DOHH2 (cell line): Measurements from ENCODE around the gene ILKAP.
"Not testable (repeated sequence)": the region's sequence is repeated elsewhere in the genome, so short reads cannot be mapped to it uniquely, and the experiment has no call there.

Source experiments
- H3F3A ChIP-seq: fragments of 200-600 bp; sonication (generic), shearing (Covaris generic); 2 replicates; pipeline ENCODE4 v1.6.0; 2016; ENCODE audit warnings: antibody characterized with exemption, mild to moderate bottlenecking; ENCODE audit not compliant: control insufficient read depth, insufficient read depth
- H3K27ac ChIP-seq: fragments of 200-600 bp; sonication (generic); 2 replicates; pipeline ENCODE4 v1.5.1; 2014; ENCODE audit warnings: low read depth, mild to moderate bottlenecking, low read length, moderate library complexity
- H3K27me3 ChIP-seq: fragments of 200-600 bp; sonication (generic); 2 replicates; pipeline ENCODE4 v1.6.1; 2014; ENCODE audit warnings: mild to moderate bottlenecking, low read length, mixed read lengths; ENCODE audit not compliant: control insufficient read depth
- H3K36me3 ChIP-seq: fragments of 200-600 bp; sonication (generic); 2 replicates; pipeline ENCODE4 v1.6.1; 2014; ENCODE audit warnings: mild to moderate bottlenecking, low read length, moderate library complexity, mixed read lengths; ENCODE audit not compliant: control insufficient read depth
- H3K4me1 ChIP-seq: fragments of 200-600 bp; sonication (generic); 2 replicates; pipeline ENCODE4 v1.6.1; 2014; ENCODE audit warnings: mild to moderate bottlenecking, low read length, mixed read lengths; ENCODE audit not compliant: control insufficient read depth
- H3K4me2 ChIP-seq: fragments of 200-600 bp; sonication (generic); 2 replicates; pipeline ENCODE4 v1.6.0; 2014; ENCODE audit warnings: mild to moderate bottlenecking, low read length, moderate library complexity
- H3K4me3 ChIP-seq: fragments of 200-600 bp; sonication (generic); 2 replicates; pipeline ENCODE4 v1.5.1; 2014; ENCODE audit warnings: mild to moderate bottlenecking, low read length, mixed read lengths
- H3K79me2 ChIP-seq: fragments of 200-600 bp; sonication (generic); 2 replicates; pipeline ENCODE4 v1.6.1; 2014; ENCODE audit warnings: mild to moderate bottlenecking, low read length, mixed read lengths; ENCODE audit not compliant: control insufficient read depth
- H3K9me2 ChIP-seq: fragments of 200-600 bp; sonication (generic); replicated peaks from 2 replicates; pipeline ENCODE4 v1.6.1; 2014; ENCODE audit warnings: mild to moderate bottlenecking, low read length, mixed read lengths; ENCODE audit not compliant: control insufficient read depth
- H3K9me3 ChIP-seq: fragments of 200-600 bp; sonication (generic); 2 replicates; pipeline ENCODE4 v1.6.1; 2014; ENCODE audit warnings: antibody characterized with exemption, low read length, mixed read lengths; ENCODE audit not compliant: control insufficient read depth, insufficient read depth
- H4K20me1 ChIP-seq: fragments of 200-600 bp; sonication (generic); 2 replicates; pipeline ENCODE4 v1.6.0; 2014; ENCODE audit warnings: low read depth, mild to moderate bottlenecking, antibody characterized with exemption, low read length, moderate library complexity; ENCODE audit not compliant: control insufficient read depth, insufficient read depth
- EZH2phosphoT487 ChIP-seq: fragments of 200-600 bp; sonication (generic); IDR thresholded peaks from 2 replicates; pipeline ENCODE4 v1.6.1; 2017; ENCODE audit warnings: borderline replicate concordance, mild to moderate bottlenecking, antibody characterized with exemption, low read length, moderate library complexity, mixed read lengths
- TF ChIP-seq, protein P1 (sequence below): fragments of 200-600 bp; sonication (generic); IDR thresholded peaks from one replicate; pipeline ENCODE4 v1.5.1; 2014; ENCODE audit warnings: antibody characterized with exemption, mild to moderate bottlenecking, low read depth, low read length; ENCODE audit not compliant: poor library complexity, severe bottlenecking

The ILKAP gene

DNA sequence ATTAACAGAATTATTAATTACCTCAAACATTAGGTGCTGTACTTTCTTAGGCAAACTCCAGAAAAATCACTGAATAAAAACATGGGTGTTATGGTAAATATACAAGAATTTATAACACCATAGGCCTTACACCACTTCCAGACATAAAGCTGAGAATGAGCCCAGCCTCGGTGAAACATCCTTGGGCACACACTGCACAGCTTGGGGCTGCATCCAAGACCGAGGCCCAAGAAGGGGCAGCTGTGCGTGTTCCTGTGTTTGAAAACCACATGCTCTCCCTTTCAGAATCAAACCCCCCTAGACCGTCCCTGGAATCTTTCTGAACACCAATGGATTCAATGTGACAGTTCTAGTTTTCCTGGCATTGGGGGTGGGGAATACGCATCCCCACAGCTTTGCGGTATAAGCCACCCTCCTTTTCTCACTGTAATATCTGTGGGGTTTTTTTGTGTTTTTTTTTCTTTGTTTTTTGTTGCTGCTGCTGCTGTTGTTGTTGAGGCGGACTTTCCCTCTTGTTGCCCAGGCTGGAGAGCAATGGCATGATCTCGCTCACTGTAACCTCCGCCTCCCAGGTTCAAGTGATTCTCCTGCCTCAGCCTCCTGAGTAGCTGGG, 31.8 kb downstream of the ILKAP start:
- peaks cover 75% of the 10 kb centered on the region for H3K36me3 ChIP-seq

DNA sequence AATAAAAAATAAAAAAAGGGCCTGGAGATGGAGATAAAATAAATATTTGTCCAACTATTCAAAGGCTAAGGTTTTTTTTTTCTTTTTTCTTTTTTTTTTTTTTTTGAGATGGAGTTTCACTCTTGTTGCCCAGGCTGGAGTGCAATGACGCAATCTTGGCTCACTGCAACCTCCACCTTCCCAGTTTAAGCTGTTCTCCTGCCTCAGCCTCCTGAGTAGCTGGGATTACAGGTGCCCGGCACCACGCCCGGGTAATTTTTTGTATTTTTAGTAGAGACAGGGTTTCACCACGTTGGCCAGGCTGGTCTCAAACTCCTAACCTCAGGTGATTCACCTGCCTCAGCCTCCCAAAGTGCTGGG, 32.4 kb downstream of the ILKAP start:
- not testable (repeated sequence) for H3K4me2 ChIP-seq
- peaks cover 71% of the 10 kb centered on the region for H3K36me3 ChIP-seq

More for the DNA sequence above, 31.8 kb downstream of the ILKAP start:
- H3K9me3 ChIP-seq, result no peaks in the 10 kb centered on the region
- H3K4me1 ChIP-seq, result no peaks in the 10 kb centered on the region
- peaks cover 14% of the 10 kb centered on the region; the same call in 1 of the 2 replicates for H3F3A ChIP-seq
- no peak overlapping the region for H3K27ac ChIP-seq
- TF ChIP-seq, protein P1, sequence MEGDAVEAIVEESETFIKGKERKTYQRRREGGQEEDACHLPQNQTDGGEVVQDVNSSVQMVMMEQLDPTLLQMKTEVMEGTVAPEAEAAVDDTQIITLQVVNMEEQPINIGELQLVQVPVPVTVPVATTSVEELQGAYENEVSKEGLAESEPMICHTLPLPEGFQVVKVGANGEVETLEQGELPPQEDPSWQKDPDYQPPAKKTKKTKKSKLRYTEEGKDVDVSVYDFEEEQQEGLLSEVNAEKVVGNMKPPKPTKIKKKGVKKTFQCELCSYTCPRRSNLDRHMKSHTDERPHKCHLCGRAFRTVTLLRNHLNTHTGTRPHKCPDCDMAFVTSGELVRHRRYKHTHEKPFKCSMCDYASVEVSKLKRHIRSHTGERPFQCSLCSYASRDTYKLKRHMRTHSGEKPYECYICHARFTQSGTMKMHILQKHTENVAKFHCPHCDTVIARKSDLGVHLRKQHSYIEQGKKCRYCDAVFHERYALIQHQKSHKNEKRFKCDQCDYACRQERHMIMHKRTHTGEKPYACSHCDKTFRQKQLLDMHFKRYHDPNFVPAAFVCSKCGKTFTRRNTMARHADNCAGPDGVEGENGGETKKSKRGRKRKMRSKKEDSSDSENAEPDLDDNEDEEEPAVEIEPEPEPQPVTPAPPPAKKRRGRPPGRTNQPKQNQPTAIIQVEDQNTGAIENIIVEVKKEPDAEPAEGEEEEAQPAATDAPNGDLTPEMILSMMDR, result no peak
- no peak for TF ChIP-seq EZH2phosphoT487
- H4K20me1 ChIP-seq, result no peaks in the 10 kb centered on the region
- no peaks in the 10 kb centered on the region for H3K9me2 ChIP-seq
- H3K79me2 ChIP-seq, result no peaks in the 10 kb centered on the region
- no peak overlapping the region for H3K4me2 ChIP-seq
- H3K4me3 ChIP-seq, result no peak overlapping the region
- H3K27me3 ChIP-seq, result no peaks in the 10 kb centered on the region

DNA sequence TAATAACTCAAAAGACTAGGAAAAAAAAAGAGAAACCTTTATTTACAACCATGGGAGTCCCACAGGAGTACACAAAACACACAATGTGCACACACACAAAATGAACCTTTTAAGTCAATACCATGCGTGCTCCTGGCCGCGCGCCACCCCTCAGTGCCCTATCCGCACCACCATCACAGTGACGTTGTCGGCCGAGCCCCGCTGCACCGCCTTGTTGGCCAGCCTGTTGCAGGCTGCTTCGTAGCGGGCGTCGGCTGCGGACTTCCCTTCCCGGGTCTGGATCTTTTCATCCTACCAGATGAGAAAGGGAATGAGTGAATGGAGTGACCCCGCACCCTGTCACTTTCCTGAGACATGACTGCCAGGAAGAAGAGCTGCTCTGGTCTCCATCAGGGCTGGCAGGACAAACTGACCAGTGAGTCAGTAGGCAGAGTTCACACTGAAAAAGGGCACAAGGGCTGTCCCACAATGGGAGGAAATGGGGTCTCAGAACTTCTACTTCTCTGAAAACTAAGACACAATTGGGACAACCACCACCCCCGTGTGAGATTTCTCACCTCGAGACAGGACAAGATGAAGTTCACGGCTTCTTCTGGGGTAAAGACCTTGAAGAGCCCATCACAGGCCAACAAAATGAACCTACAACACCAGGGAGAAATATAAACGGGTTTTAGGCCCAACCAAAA, 33.0 kb downstream of the ILKAP start:
- Histone ChIP-seq H3K4me1 (no peaks in the 10 kb centered on the region), H3K36me3 (peaks cover 68% of the 10 kb centered on the region), H3K27ac (no peak overlapping the region)

More for the DNA sequence above, 32.4 kb downstream of the ILKAP start:
- not testable (repeated sequence) for H3K4me3 ChIP-seq, H3K9me2 ChIP-seq, H3K27ac ChIP-seq, H3K9me3 ChIP-seq, H3K79me2 ChIP-seq, H4K20me1 ChIP-seq, H3K27me3 ChIP-seq, H3K4me1 ChIP-seq
- H3F3A ChIP-seq, result peaks cover 14% of the 10 kb centered on the region; the same call in 1 of the 2 replicates

More for the DNA sequence above, 33.0 kb downstream of the ILKAP start:
- TF ChIP-seq EZH2phosphoT487, result no peak
- TF ChIP-seq, protein P1, result no peak
- Histone ChIP-seq H3K4me3 (no peak overlapping the region), H3K9me2 (no peaks in the 10 kb centered on the region), H3F3A (peaks cover 14% of the 10 kb centered on the region; the same call in 1 of the 2 replicates), H3K9me3 (no peaks in the 10 kb centered on the region), H3K4me2 (no peak overlapping the region), H3K27me3 (no peaks in the 10 kb centered on the region), H3K79me2 (no peaks in the 10 kb centered on the region), H4K20me1 (no peaks in the 10 kb centered on the region)
